Measurements from ENCODE around the gene PHACTR3. TPM values are rescaled to one million over a fixed set of nuclear protein-coding genes. Genes with fewer than 3 reads are reported as not detected.

PHACTR3 gene
- total RNA-seq, 1 experiment from 2014 or later: not detected

DNA sequence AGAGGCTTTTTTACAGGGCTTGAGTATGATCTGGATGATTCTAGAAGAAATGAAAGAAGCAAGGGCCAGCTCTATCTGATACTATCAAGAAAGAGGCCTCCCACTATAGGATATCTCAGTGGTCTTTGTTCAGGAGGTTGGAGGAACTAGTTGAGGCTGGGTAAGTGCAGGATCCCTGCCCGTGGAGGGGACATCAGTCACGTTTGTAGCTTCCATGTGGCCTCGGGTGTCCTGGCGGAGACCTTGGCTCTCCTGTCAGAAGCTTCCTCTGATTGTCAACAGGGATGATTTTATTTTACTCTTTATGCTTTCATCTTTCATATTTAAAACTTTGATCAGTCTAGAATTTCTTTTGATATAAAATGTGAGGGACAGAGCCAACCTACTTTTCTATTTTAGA lies 86.6 kb downstream of the PHACTR3 start:
- Mint-ChIP-seq H3K4me1 (no peaks in the 10 kb centered on the region), H3K4me3 (no peak overlapping the region), H3K36me3 (ENCODE audit: insufficient read depth in 1 of 3, low read depth in 3 of 3) (peaks cover 0 to 14% (median 0%) of the 10 kb centered on the region in 3 experiments; a peak in 2 of 7 replicates), H3K27ac (no peak overlapping the region), H3K9me3 (peaks cover 2 to 81% of the 10 kb centered on the region in 2 experiments; a peak in 2 of 5 replicates), H3K27me3 (ENCODE audit: low read depth) (peaks cover 34% of the 10 kb centered on the region)
- no peaks in the 10 kb centered on the region for H3K79me1 ChIP-seq (ENCODE audit: insufficient read depth, low read depth, low read length, poor library complexity, severe bottlenecking)
- no peak overlapping the region for H3K4ac ChIP-seq (ENCODE audit: low read depth, low read length)
- H2BK15ac ChIP-seq (ENCODE audit: low read depth, low read length): no peak overlapping the region
- no peak overlapping the region for H3K56ac ChIP-seq (ENCODE audit: insufficient read length, low read depth, low read length)
- no peak overlapping the region for H2BK5ac ChIP-seq (ENCODE audit: insufficient read length, low read length)
- no peak overlapping the region for H3K18ac ChIP-seq (ENCODE audit: insufficient read length, low read depth, low read length)
- H3K4me2 ChIP-seq (ENCODE audit: insufficient read depth, insufficient read length, low read length): no peak overlapping the region
- H3K4me1 ChIP-seq (ENCODE audit: insufficient read depth, low read length): no peaks in the 10 kb centered on the region
- no peaks in the 10 kb centered on the region for H3K23me2 ChIP-seq (ENCODE audit: insufficient read length, low read depth, low read length, poor library complexity, severe bottlenecking)
- no peak overlapping the region for H4K91ac ChIP-seq (ENCODE audit: insufficient read length, low read depth, low read length)
- H2BK120ac ChIP-seq (ENCODE audit: low read depth, low read length, poor library complexity, severe bottlenecking): no peak overlapping the region
- no peak overlapping the region for H4K5ac ChIP-seq (ENCODE audit: insufficient read length, low read depth, low read length)
- no peaks in the 10 kb centered on the region for H3K79me2 ChIP-seq (ENCODE audit: insufficient read depth, low read length)
- H4K8ac ChIP-seq (replicated peaks; ENCODE audit: insufficient read length, low read depth, low read length): no peak overlapping the region
- no peak overlapping the region for H3K23ac ChIP-seq (ENCODE audit: insufficient read length, low read depth, low read length)
- DNase-seq: no peak
- H2AK5ac ChIP-seq (ENCODE audit: insufficient read length, low read length): no peak overlapping the region
- H3K27ac ChIP-seq (ENCODE audit: insufficient read length, low read depth, low read length): no peak overlapping the region
- no CpG with 5 or more reads among the region's 4 CpGs for WGBS (ENCODE audit: extremely low coverage, insufficient read length, low lambda C conversion rate)
- H3T11ph ChIP-seq (ENCODE audit: low read length): no peak overlapping the region
- no peak overlapping the region for H3K9ac ChIP-seq (ENCODE audit: extremely low read depth, insufficient read length, low read length)
- H4K20me1 ChIP-seq (ENCODE audit: control insufficient read depth, insufficient read depth, insufficient read length): no peaks in the 10 kb centered on the region
- peaks cover 55% of the 10 kb centered on the region for H3K9me3 ChIP-seq (ENCODE audit: control insufficient read depth, low read depth, low read length)
- H2AFZ ChIP-seq (ENCODE audit: low read length): no peak overlapping the region
- TF ChIP-seq, protein P1, sequence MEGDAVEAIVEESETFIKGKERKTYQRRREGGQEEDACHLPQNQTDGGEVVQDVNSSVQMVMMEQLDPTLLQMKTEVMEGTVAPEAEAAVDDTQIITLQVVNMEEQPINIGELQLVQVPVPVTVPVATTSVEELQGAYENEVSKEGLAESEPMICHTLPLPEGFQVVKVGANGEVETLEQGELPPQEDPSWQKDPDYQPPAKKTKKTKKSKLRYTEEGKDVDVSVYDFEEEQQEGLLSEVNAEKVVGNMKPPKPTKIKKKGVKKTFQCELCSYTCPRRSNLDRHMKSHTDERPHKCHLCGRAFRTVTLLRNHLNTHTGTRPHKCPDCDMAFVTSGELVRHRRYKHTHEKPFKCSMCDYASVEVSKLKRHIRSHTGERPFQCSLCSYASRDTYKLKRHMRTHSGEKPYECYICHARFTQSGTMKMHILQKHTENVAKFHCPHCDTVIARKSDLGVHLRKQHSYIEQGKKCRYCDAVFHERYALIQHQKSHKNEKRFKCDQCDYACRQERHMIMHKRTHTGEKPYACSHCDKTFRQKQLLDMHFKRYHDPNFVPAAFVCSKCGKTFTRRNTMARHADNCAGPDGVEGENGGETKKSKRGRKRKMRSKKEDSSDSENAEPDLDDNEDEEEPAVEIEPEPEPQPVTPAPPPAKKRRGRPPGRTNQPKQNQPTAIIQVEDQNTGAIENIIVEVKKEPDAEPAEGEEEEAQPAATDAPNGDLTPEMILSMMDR (conservative IDR thresholded peaks at IDR 0.05): no peak
- H3K27me3 ChIP-seq (ENCODE audit: insufficient read depth, low read length): no peaks in the 10 kb centered on the region; the same call in 1 of the 2 replicates
- H2BK20ac ChIP-seq (ENCODE audit: low read depth, low read length, poor library complexity, severe bottlenecking): no peak overlapping the region
- no peak overlapping the region for H2BK12ac ChIP-seq (ENCODE audit: insufficient read length, low read depth, low read length)
- no peak overlapping the region for H3K14ac ChIP-seq (ENCODE audit: insufficient read depth, low read length)

All from H9 (cell line).